HG02870 (cell line): Measurements from ENCODE around the gene STK17B.
"Not testable (repeated sequence)": the region's sequence is repeated elsewhere in the genome, so short reads cannot be mapped to it uniquely, and the experiment has no call there.

Experiments
- ATAC-seq: cut with Tn5 transposase; IDR thresholded peaks from one replicate; pipeline ENCODE4 v1.9.1; 2021; ENCODE audit warnings: mild to moderate bottlenecking, moderate library complexity; ENCODE audit not compliant: unreplicated experiment

The STK17B gene

GRCh38 chr2:196117214-196117705 lies 54.1 kb downstream of the STK17B start:
- no peak for ATAC-seq

GRCh38 chr2:196113061-196113974 lies 58.1 kb downstream of the STK17B start:
- no peak for ATAC-seq

GRCh38 chr2:196112418-196113034 lies 58.9 kb downstream of the STK17B start:
- ATAC-seq: no peak

- ATAC-seq: peak; percentile 40
Observed at GRCh38 chr2:196108604-196109003, 62.8 kb downstream of the STK17B start.

GRCh38 chr2:196105951-196106350 lies 65.4 kb downstream of the STK17B start:
- ATAC-seq: no peak

- no peak for ATAC-seq
Observed at GRCh38 chr2:196104066-196104465, 67.3 kb downstream of the STK17B start.

- ATAC-seq: no peak
Observed at GRCh38 chr2:196103626-196104025, 67.8 kb downstream of the STK17B start.

- ATAC-seq: peak; percentile 98
Observed at GRCh38 chr2:196101325-196101991, 69.9 kb downstream of the STK17B start.

- no peak for ATAC-seq
Observed at GRCh38 chr2:196099916-196100315, 71.5 kb downstream of the STK17B start.

- ATAC-seq: no peak
Observed at GRCh38 chr2:196097864-196098660, 73.3 kb downstream of the STK17B start.

- ATAC-seq: no peak
Observed at GRCh38 chr2:196096982-196097745, 74.2 kb downstream of the STK17B start.

GRCh38 chr2:196096264-196096663 lies 75.1 kb downstream of the STK17B start:
- ATAC-seq: no peak

GRCh38 chr2:196089448-196089847 lies 81.9 kb downstream of the STK17B start:
- ATAC-seq: not testable (repeated sequence)

- ATAC-seq: no peak
Observed at GRCh38 chr2:196088203-196088602, 83.2 kb downstream of the STK17B start.

GRCh38 chr2:196086517-196087368 lies 84.6 kb downstream of the STK17B start:
- ATAC-seq: no peak

GRCh38 chr2:196083601-196084000 lies 87.8 kb downstream of the STK17B start:
- no peak for ATAC-seq
